Cerebellar nuclear complex (tissue), 1 donor: ENCODE results near the gene RIPOR2.

Experiments used
- DNase-seq, 2 experiments: peaks; one replicate each; lab custom pipeline; 2025; lab: John Stamatoyannopoulos, UW

RIPOR2 gene, protein sequence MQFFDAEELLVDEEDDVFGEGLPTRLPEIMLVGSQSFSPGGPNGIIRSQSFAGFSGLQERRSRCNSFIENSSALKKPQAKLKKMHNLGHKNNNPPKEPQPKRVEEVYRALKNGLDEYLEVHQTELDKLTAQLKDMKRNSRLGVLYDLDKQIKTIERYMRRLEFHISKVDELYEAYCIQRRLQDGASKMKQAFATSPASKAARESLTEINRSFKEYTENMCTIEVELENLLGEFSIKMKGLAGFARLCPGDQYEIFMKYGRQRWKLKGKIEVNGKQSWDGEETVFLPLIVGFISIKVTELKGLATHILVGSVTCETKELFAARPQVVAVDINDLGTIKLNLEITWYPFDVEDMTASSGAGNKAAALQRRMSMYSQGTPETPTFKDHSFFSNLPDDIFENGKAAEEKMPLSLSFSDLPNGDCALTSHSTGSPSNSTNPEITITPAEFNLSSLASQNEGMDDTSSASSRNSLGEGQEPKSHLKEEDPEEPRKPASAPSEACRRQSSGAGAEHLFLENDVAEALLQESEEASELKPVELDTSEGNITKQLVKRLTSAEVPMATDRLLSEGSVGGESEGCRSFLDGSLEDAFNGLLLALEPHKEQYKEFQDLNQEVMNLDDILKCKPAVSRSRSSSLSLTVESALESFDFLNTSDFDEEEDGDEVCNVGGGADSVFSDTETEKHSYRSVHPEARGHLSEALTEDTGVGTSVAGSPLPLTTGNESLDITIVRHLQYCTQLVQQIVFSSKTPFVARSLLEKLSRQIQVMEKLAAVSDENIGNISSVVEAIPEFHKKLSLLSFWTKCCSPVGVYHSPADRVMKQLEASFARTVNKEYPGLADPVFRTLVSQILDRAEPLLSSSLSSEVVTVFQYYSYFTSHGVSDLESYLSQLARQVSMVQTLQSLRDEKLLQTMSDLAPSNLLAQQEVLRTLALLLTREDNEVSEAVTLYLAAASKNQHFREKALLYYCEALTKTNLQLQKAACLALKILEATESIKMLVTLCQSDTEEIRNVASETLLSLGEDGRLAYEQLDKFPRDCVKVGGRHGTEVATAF

DNA sequence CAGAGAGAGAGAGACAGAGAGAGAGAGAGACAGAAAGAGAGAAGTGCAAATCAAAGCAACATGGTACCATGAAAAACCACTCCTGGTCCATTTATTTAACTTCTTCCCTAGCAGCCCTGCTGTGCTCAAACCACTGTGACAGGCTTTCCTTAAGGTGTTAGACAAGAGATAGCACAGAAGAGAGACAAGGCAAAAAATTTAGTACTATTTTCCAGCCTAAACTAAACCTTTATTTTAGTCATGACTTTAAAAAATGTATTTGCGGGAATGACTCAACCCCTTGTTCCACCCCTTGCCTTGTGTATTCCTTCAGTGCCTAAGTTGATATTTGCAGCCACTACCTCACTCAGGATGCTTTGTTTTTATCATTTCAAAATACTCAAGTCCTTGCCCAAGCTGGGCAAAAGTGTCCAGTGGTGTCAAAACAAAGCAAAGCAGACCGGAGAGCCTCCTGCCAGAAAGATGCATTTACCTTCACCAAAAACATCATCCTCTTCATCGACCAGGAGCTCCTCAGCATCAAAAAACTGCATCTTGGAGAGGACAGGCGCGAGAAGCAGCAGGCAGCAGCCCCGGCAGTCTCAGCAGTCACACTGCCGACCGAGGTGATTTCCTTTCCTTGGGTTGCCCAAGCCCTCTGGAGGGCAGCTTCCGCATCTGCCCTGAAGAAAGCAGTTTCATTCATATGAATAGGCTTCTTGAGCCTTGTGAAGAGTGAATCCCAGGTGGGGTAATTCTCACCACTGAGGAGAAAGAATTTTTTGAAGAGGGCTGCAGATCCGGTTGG lies at the start of gene RIPOR2:
Gene RIPOR2, minus strand, starts transcription at position 595 of the 787 bp plus-strand sequence. Its CDS starts 62 bp downstream, at position 533.
- DNase-seq: no peak

DNA sequence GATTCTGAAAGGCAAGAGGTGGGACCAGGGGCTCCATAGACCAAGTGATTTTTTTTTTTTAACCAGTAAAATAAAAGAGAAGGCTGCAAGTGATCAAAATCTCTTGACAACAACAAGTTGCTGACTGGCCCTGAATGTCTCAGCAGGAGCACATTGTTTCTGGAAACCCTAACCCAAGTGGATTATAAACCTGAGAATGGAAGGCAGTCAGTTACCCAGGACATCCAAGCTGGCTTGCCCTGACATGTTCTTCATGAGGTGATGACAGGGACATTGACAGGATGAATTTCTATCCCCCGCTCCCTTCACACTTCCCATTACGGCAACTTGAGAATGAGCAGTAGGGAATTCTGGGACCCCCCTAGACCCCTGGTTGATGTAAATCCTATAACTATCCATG lies 49.6 kb upstream of the RIPOR2 start:
- no peak for DNase-seq

DNA sequence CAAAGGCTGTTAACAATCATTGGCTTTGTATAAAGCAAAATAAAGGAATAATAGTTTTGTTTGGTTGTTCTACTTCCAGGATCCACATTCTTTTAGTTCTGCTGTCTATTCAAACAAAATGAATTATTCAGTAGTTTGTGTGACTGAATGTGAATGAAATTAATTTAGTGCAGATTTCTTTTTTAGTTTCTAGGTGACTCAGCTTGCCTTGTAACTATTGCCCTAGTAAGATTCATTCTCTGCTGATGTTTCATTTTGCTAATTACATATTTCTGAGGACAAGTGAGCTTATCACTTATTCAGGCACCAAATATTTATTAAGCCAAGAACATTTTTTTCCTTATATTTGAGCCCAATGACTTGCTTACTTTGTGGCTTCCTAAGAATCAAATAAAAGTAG lies 46.5 kb upstream of the RIPOR2 start:
- no peak for DNase-seq

DNA sequence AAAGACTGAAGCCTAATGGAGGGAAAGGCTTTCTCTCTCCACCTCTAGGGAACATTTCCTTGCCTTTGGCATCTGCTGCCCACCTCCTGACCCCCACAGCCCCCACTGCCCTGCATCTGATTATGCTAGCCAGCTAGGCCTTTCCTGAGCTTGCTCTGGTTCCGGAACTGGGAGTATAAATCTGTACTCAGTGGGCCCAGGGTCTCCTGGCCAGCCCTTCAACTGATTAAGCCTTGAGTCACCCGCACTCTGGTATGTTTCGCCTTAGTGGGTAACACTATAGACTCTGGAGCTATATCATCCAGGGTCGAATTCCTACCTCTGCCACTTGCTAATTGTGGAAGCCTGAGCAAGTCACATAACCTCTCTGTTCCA lies 45.6 kb upstream of the RIPOR2 start:
- no peak for DNase-seq

DNA sequence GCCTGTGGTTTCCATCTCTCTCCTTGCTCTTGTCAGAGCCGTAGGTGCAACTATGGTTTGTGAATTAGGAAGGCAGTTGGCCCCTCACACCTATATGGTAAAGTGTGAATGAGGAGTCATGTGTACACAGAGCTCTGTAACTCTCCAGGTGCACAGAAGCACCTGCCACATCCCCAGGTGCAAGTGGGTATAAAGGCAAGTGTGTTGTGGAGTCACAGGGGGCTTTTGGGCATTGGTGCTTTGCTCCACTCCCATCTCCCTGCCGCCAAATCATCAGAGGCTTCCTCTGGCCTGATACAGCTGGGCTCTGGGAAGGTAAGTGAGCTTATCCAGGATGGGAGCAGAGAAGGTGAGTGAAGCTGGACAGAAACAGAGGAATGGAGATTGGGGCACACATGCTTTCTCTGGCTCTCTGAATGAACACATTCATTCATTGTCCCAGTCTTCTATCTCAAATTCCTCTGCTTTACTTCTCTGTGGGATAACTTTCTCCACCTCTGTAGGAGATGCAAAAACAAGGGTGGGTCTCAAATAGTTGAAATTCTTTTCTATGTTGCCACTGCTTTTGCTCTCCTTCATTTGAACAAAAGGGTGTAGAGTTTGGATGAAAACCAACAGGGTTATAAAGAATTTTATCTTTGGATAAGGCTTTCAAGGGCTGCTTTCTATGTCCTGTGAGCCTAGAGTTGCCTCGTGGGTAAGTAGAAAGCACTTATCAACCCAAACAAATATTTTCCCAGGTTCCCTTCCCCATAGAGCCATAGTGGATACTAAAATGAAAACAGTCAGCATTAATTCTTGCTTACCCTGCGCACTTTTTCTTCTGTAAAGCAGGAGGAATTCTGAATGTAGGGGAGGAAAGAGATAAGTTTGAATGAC lies 45.0 kb upstream of the RIPOR2 start:
- DNase-seq: no peak

DNA sequence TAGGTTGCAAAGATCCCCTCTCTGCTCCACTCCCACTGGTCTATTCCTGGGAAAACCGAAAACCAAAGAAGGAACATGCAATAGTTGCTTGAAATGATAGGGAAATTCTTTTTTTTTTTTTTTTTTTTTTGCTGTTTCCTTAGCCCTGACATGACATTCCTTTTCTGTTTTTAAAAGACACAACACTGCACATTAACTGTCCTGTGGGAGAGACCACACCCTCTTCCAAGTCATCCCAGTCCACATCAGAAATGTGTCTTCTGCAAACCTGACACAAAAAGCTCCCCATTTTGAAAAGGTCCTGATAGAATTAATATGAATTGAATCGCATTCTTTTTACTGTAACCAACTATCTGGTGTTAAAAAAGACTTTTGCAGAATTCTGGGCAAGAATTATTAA lies 43.4 kb upstream of the RIPOR2 start:
- no peak for DNase-seq

DNA sequence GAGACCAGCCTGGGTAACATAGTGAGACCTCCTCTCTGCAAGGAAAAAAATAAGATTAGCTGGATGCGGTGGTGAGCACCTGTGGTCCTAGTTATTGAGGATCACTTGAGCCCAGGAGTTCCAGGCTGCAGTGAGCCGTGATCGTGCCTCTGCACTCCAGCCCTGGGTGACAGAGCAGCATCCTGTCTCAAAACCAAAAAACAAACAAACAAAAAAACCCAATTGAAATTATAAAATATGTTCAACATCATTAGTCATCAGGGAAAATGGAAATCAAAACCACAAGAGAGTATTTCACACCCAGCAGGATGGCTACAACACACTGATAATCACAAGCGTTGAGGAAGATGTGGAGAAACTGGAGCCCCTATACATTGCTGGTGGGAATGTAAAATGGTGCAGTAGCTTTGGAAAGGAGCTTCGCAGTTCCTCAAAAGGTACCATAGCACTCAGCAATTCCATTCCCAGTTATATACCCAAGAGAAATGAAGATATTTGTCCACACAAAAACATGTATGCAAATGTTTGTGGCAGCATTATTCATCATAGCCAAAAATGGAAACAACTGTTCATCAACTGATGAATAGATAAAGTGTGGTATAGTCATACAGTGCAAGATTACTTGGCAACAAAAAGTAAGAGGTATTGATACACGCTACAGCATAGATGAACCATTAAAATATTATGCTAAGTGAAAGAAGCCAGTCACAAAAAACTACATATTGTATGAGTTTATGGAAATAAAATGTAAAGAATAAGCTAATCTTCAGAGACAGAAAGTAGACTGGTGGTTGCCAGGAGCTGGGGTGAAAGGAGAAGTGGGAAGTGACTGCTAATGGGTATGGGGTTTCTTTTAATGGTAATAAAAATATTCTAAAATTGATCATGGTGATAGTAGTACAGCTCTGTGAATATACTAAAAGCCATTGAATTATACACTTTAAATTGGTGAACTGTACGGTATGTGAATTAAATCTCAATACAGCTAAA lies 38.7 kb upstream of the RIPOR2 start:
- DNase-seq: no peak

DNA sequence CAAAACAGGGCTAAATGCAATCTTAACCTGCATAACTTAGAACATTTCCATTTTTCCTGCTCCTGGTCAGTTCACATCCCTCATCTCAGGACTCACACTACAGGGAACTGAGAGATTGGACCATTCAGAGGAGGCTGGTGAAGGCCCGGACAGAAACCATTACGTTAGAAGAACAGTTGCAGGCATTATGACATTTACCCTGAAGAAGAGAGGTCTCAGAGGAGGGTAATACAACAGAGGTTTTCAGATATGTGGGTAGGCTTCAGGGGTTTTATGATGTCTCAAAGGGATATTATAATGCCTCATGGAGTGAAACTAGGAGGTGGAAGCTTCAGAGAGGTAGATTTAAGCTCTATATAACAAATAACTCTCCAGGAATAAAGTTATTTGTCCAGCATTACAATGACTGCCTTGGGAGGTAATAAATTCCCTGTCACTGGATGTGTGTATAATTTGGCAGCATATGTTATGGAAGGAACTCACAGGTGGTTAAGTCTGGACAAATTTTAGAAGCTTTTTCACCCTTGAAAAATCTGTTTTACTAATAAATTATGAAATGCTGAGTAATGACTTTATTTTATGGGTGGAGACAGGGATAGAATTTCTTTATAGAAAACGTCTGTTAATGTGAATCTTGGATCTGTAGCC lies 36.7 kb upstream of the RIPOR2 start:
- no peak for DNase-seq

DNA sequence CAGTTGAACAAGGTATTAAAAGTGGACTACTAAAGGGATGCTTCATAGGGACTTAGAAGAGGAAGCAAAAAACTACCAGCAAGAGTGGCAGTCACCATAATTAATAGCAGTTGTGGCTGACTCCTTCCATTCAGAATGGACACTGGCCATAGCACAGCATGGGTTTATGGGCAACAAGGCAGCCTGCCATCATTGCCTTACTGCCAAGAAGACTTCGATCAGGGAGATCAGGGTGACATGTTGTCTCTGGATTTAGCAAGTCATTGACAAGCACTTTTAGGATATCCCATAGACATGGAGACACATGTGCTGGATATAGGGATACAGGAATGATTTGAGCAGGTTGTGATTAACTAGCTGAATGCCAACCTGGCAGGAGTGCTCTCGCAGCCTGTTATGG lies 35.3 kb upstream of the RIPOR2 start:
- no peak for DNase-seq

DNA sequence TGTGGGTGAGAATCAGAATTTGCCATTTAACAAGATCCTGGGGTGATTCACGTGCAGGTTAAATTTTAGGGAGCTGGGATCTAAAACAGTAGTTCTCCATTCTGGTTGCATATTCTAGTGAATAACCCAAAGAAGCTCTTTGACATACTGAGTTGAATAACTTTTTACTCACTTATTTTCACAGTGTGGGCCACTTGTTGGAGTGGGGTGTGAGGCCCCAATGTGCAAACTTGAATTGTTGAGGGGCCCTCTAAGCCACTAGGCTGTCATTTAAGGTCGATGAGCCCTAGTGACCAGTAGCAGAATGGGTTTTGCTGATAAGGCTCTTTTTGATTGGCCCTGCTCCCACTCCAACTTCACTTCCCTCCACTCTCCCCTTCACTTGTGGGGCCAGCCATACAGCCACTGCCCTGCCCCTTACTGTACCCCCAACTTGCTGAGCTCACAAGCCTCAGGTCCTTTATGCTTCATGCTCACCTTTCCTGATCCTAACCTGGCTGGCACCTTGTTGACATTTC lies 33.6 kb upstream of the RIPOR2 start:
- DNase-seq: no peak

DNA sequence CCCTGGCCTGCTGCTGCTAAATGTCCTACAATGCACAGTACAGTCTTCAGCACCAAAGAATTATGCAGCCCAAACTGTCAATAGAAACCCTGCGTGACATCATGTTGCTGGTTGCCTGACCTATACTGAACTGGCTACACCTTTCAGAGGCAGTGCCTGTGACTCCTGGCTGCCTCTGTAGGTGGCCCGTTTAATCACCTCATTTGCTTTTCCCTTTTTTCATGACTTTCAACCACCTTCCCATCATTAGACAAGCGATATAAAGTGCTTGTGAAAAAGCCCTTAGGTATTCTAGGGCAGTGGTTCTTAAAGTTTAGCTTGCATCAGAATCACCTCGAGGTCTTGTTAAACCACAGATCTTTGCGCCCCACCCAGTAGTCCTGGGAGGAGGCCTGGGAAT lies 33.0 kb upstream of the RIPOR2 start:
- DNase-seq: no peak

DNA sequence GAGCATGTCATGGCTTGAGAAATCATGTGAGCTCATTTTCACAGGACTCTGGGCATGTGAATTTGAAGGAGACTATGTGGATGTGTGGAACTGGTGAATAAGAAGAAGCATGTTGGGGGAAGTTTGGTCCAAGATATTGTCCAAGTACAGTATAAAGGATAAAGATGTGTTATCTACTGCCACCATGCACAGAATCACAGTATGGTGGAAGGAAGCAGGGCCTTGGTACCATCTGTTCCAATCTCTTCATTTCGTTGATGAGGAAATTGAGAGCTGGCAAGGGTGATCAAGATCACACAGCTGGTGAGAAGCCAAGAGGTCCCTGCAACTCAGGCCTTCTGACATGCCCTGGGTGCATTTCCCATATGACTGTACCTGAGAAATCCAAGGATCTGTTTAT lies 31.5 kb upstream of the RIPOR2 start:
- DNase-seq: no peak

DNA sequence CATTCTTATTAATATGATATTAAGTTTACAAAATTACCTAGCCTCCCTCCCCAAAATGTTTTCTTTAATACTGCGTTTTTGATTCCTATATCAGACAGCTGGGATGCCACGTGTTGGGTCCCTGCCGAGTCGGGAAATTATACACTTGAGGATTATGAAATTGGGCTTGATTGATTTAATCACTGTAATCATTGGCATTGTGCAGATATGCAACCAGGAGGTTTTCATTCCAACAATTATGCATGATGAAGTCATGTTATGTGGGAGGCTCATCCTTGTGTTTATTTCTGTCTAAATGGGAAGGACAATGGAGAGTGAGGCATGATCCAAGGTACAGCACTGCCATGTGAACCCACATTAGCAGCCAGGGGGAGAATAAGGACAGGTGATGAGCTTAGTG lies 30.6 kb upstream of the RIPOR2 start:
- DNase-seq: no peak

DNA sequence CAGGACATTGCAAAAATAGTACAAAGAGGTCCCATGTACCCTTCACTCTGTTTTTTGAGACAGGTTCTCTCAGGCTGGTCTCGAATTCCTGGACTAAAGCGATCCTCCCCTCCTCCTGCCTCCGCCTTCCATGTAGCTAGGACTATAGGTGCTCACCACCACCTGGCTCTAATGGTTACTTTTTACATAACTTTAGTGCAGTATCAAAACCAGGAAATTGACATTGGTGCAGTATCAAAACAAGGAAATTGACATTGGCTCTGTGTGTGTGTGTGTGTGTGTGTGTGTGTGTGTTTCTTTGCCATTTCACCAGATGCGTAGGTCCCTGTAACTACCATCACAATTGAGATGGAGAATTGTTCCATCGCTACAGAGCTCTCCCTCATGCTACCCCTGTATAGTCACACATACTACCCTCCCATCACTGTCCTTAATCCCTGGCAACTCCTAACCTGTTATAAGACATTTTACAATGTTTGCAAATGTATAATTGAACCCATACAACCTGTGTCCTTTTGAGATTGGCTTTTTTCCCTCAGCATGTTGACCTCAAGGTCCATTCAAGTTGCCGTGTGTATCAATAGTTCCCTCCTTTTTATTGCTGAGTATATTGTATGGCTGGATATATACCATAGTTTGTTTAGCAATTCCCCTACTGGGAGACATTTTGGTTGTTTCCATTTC lies 28.3 kb upstream of the RIPOR2 start:
- no peak for DNase-seq

DNA sequence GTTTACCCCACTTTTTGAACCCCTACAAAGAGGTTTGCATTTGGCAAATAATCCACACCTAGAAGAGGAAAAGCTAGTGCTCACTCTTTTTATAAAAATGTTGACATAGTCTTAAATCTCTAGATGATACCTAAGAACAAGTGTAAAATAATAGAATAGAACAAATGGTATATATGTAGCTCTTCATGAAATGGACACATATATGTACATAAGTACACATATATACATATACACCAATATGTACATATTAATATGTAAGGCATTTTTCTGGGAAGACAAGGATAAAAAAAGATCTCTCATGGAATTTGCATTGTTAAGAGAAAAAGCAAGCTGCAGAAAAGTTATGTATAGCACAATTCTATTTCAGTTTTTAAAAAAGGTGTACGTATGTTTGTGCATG lies 27.6 kb upstream of the RIPOR2 start:
- DNase-seq: no peak

DNA sequence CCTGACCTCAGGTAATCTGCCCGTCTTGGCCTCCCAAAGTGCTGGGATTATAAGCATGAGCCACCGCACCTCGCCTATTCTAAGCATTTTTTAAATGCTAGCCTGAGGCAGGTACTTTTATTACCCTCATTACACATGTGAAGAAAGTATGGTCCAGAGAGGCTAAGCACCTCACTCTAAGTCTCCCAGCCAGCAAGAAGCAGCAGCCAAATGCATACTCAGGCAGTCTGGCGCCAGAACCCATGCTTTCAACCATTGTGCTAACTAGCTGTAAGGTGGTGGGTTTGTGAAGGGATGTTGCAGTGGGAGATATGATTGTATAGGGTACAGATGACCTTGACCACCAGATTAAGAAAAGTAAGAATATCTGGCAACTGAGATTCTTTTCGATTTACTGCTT lies 26.1 kb upstream of the RIPOR2 start:
- no peak for DNase-seq

DNA sequence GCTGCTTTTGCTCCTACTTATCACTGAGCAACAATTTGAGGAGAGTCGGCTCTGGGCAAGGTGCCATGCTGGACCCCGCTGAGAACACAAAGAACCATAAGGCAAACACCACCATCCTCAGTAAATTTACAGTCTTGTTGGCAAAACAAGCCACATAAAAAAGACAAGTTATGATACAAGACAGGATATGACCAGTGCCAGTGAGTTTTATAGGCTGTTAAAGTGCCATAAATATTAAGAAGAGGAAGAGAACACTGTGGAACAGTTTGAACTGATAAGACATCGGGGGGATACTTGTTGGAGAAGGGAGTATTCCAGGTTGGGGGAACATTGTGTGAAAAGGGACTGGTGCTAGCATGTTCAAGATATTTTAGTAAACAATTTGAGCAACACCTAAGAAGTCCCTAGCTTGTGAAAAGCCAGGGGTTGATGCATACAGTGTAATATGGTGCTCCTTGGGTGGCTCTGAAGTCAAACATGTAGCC lies 25.3 kb upstream of the RIPOR2 start:
- DNase-seq: no peak

DNA sequence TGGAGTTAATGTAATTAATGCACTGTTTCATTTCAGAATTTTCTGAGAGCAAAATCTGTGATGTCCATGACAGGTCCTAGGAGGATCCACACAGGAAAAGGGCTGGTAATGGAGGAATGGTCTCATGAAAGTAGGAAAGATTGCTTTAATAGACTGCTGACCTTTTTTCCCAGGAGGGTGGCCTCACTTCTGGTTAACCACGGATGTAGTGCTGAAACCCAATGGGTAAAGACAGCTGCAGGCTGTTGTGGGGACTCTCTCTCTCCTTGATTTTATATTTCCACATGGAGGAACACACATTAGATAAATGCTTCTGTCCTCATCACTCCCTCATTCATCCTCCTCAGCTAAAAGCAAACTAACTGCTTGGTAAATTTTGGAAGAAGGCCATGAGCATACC lies 23.6 kb upstream of the RIPOR2 start:
- DNase-seq: no peak
